T-helper 1 cell treated with Interleukin-12 subunit alpha and Interleukin-12 subunit beta and Interleukin-4 antibody, amounts not matched to agents 30 μg/mL and 1 μg/mL, for 36 hours (primary cell): ENCODE data around the gene CTNNA2.

Experiments
- H3K27ac Mint-ChIP-seq: one replicate; pipeline ENCODE4 v1.8.0; 2021; ENCODE audit warnings: mild to moderate bottlenecking, mixed read lengths
- H3K27me3 Mint-ChIP-seq: one replicate; pipeline ENCODE4 v1.8.0; 2021; ENCODE audit warnings: low read depth, mixed read lengths
- H3K36me3 Mint-ChIP-seq: one replicate; pipeline ENCODE4 v1.8.0; 2021; ENCODE audit warnings: low read depth, mixed read lengths
- H3K4me1 Mint-ChIP-seq: one replicate; pipeline ENCODE4 v1.8.0; 2021; ENCODE audit warnings: low read depth, mixed read lengths
- H3K4me3 Mint-ChIP-seq: one replicate; pipeline ENCODE4 v1.8.0; 2021; ENCODE audit warnings: mild to moderate bottlenecking, moderate library complexity, mixed read lengths
- H3K9me3 Mint-ChIP-seq: one replicate; pipeline ENCODE4 v1.8.0; 2021; ENCODE audit warnings: mixed read lengths

CTNNA2 gene

GRCh38 chr2:80328159-80328571 is 815.3 kb downstream of the CTNNA2 start:
- no peaks in the 10 kb centered on the region for H3K9me3 Mint-ChIP-seq
- no peak overlapping the region for H3K27ac Mint-ChIP-seq
- H3K36me3 Mint-ChIP-seq: no peaks in the 10 kb centered on the region
- H3K4me1 Mint-ChIP-seq: no peaks in the 10 kb centered on the region
- H3K4me3 Mint-ChIP-seq: no peak overlapping the region
- no peaks in the 10 kb centered on the region for H3K27me3 Mint-ChIP-seq

DNA sequence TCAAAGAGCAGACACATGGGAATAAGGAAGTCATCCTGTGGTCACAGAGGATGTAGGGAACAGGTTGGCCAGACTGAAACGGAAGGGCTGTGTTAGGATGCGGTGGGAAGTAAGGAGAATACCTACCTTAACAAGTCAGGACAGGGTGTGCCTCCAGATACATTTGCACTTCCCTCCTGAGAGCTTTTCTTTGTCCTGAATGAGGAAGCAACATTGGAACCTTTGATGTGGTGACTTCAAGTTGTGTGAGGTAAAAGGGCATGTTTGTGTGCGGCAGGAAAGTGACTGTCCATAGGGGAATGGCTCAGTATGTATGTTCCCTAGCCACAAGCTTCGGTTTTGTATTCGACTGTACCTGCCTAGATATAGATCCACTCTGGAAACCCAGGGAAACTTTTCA is 816.6 kb downstream of the CTNNA2 start:
- Mint-ChIP-seq H3K4me1 (no peaks in the 10 kb centered on the region), H3K4me3 (no peak overlapping the region), H3K9me3 (peaks cover 4% of the 10 kb centered on the region), H3K27me3 (no peaks in the 10 kb centered on the region), H3K36me3 (no peaks in the 10 kb centered on the region), H3K27ac (no peak overlapping the region)

DNA sequence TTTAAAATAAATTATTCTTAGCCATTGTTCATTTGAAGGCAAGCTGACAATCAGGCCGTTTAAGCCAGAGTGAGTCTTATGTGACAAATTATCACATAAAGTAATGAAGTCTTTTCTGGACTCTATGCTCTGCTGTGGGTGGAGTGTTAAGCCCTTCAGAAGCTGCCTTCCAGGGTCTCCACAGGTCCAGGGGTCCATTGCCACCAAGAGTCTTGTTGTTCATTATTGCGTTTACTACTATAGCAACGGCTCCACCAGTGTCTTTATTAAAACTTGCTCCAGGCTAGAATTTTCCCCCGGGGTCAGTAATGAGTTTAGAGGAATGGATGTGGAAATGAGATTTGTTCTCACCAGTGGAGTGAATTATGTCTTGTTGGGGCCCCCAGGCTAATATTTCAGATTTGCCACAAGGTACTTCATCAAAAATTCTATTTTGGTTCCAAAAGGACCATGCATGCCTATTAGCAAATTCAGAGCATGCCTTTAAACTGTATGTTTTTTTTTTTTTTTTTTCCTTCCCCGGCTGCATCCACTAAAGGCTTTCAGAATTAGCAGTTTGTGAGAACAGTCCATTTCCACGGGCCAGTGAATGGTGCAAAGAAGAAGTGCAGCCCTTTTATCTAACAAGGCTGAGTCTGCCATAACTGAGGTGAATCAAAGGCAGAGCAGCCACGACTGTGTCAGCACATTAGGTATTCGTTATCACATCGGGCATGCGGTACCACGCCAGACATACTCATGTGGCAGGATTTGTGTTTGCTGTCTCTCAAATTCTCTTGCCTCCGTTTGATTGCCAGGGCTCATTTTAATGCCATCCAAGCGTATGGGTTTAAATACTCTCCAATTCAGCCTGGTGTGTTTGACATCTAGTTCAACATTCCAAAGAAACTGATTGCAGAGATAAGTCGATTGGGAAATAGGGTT is 817.9 kb downstream of the CTNNA2 start:
- Mint-ChIP-seq H3K27me3 (no peaks in the 10 kb centered on the region), H3K4me3 (no peak overlapping the region), H3K4me1 (no peaks in the 10 kb centered on the region), H3K36me3 (no peaks in the 10 kb centered on the region), H3K27ac (no peak overlapping the region), H3K9me3 (peaks cover 9% of the 10 kb centered on the region)

DNA sequence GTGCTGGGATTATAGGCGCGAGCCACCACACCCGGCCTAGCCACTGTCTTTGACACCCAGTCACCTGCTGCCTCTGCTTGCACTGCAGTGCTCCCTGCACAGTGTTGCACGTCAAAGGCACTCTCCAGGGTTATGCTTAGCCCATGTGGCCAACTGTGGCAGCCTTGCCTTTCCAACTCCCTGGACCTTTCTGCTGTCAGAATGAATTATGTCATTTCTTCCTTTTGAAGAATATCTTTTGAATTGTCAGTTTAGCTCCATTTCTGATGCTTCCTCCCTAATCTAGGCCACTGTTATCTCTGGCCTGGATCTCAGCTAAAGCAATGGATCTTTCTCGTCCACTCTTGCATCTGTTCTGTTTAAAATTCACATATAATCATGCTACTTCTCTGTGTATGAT is 821.0 kb downstream of the CTNNA2 start:
- Mint-ChIP-seq H3K9me3 (peaks cover 9% of the 10 kb centered on the region), H3K27ac (no peak overlapping the region), H3K4me3 (no peak overlapping the region), H3K27me3 (no peaks in the 10 kb centered on the region), H3K4me1 (no peaks in the 10 kb centered on the region), H3K36me3 (no peaks in the 10 kb centered on the region)

DNA sequence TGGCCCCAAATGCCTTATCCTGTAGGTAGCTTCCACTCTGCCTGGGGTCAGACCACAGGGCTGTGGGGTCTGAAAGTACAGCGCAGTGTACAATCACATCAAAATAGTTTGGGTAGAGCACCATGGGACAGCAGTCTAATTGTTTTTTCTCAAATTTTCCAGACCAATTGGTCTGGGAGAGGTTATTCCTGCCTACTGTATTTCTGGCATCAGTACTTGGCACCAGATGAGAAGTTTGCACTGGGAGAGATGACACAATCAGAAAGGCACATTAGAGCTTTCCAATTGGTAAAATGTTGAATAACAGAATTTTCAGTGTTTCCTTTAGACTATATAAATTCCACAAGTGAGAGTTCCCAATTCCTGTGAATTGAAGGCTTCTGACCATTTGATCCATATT is 822.6 kb downstream of the CTNNA2 start:
- Mint-ChIP-seq H3K9me3 (peaks cover 9% of the 10 kb centered on the region), H3K36me3 (no peaks in the 10 kb centered on the region), H3K27ac (no peak overlapping the region), H3K4me1 (no peaks in the 10 kb centered on the region), H3K4me3 (no peak overlapping the region), H3K27me3 (no peaks in the 10 kb centered on the region)

GRCh38 chr2:80338794-80339193 is 825.9 kb downstream of the CTNNA2 start:
- H3K36me3 Mint-ChIP-seq: no peaks in the 10 kb centered on the region
- H3K27ac Mint-ChIP-seq: no peak overlapping the region
- peaks cover 12% of the 10 kb centered on the region for H3K9me3 Mint-ChIP-seq
- no peaks in the 10 kb centered on the region for H3K4me1 Mint-ChIP-seq
- H3K4me3 Mint-ChIP-seq: no peak overlapping the region
- H3K27me3 Mint-ChIP-seq: no peaks in the 10 kb centered on the region

GRCh38 chr2:80340022-80340421 is 827.2 kb downstream of the CTNNA2 start:
- H3K27ac Mint-ChIP-seq: no peak overlapping the region
- H3K27me3 Mint-ChIP-seq: no peaks in the 10 kb centered on the region
- H3K4me1 Mint-ChIP-seq: no peaks in the 10 kb centered on the region
- no peak overlapping the region for H3K4me3 Mint-ChIP-seq
- H3K36me3 Mint-ChIP-seq: no peaks in the 10 kb centered on the region
- H3K9me3 Mint-ChIP-seq: peaks cover 7% of the 10 kb centered on the region

DNA sequence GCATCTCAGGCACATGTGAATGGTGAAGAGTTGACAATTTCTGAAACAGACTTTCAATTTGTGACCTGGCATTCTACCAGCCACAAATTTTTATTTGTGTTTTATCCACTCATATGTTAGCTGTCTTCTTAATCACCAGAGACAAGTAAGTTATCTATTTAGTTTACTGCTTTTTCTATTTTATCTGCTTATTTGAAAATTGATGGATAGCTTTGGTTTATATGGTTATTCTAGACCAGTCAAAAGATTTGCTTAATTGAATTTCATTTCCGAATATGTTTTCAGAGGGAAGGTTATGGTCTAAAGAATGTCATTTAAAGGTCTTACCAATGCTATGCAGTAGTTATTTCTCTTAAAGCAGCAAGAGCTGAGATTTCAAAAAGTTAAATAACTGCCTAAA is 835.2 kb downstream of the CTNNA2 start:
- Mint-ChIP-seq H3K27ac (no peak overlapping the region), H3K4me3 (no peak overlapping the region), H3K9me3 (peaks cover 3% of the 10 kb centered on the region), H3K27me3 (no peaks in the 10 kb centered on the region), H3K36me3 (no peaks in the 10 kb centered on the region), H3K4me1 (no peaks in the 10 kb centered on the region)

DNA sequence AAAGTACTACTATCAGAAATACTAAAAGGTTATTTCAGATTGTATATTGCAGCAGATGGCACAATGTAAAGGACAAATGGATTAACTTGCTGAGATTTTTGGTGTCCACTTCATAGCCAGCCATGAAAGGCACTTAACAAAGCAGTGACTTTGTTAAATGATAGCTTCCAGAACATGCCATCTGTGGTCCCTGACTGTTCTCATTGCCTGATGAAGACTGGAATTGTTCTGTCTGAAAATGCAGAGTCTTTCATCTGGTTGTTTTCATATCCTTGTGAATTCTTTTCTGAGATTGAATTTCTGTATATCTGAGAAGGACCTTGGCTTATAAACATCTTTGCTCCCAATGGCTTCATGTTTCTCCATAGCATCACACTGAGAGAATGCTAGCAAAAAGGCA is 836.1 kb downstream of the CTNNA2 start:
- Mint-ChIP-seq H3K27me3 (no peaks in the 10 kb centered on the region), H3K27ac (no peak overlapping the region), H3K4me1 (no peaks in the 10 kb centered on the region), H3K9me3 (peaks cover 3% of the 10 kb centered on the region), H3K36me3 (no peaks in the 10 kb centered on the region), H3K4me3 (no peak overlapping the region)

- peaks cover 3% of the 10 kb centered on the region for H3K9me3 Mint-ChIP-seq
- no peak overlapping the region for H3K27ac Mint-ChIP-seq
- H3K4me3 Mint-ChIP-seq: no peak overlapping the region
- H3K27me3 Mint-ChIP-seq: no peaks in the 10 kb centered on the region
- no peaks in the 10 kb centered on the region for H3K36me3 Mint-ChIP-seq
- no peaks in the 10 kb centered on the region for H3K4me1 Mint-ChIP-seq
These were observed 838.4 kb downstream of the CTNNA2 start for GRCh38 chr2:80351231-80351630.

DNA sequence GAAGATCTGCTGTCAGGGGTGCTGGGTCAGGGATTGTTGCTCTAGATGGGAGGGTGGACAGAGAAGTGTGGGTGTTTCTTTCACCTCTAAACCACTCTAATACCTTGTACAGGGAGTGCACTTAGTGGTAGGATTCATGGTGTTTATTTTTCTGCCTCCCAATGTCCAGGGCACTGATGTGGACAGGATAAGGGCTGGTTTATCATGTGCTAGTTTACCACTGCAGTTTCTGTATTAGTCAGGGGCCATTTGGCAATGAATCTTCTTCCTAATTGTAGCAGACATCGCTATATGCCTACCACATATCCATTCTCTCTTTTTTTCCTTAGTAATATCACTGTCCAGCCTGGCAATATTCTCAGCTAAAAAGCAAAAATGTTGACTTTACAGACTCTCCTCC is 842.0 kb downstream of the CTNNA2 start:
- Mint-ChIP-seq H3K4me3 (no peak overlapping the region), H3K27me3 (no peaks in the 10 kb centered on the region), H3K9me3 (peaks cover 4% of the 10 kb centered on the region), H3K27ac (no peak overlapping the region), H3K36me3 (no peaks in the 10 kb centered on the region), H3K4me1 (no peaks in the 10 kb centered on the region)

- H3K27ac Mint-ChIP-seq: no peak overlapping the region
- no peaks in the 10 kb centered on the region for H3K4me1 Mint-ChIP-seq
These were observed 849.1 kb downstream of the CTNNA2 start for GRCh38 chr2:80361904-80362303.

GRCh38 chr2:80363330-80363729 is 850.5 kb downstream of the CTNNA2 start:
- no peaks in the 10 kb centered on the region for H3K36me3 Mint-ChIP-seq
- no peaks in the 10 kb centered on the region for H3K4me1 Mint-ChIP-seq
- peaks cover 7% of the 10 kb centered on the region for H3K9me3 Mint-ChIP-seq
- no peak overlapping the region for H3K4me3 Mint-ChIP-seq
- no peaks in the 10 kb centered on the region for H3K27me3 Mint-ChIP-seq
- H3K27ac Mint-ChIP-seq: no peak overlapping the region

More at GRCh38 chr2:80361904-80362303, 849.1 kb downstream of the CTNNA2 start:
- no peak overlapping the region for H3K4me3 Mint-ChIP-seq
- H3K9me3 Mint-ChIP-seq: peaks cover 7% of the 10 kb centered on the region
- H3K27me3 Mint-ChIP-seq: no peaks in the 10 kb centered on the region
- H3K36me3 Mint-ChIP-seq: no peaks in the 10 kb centered on the region

DNA sequence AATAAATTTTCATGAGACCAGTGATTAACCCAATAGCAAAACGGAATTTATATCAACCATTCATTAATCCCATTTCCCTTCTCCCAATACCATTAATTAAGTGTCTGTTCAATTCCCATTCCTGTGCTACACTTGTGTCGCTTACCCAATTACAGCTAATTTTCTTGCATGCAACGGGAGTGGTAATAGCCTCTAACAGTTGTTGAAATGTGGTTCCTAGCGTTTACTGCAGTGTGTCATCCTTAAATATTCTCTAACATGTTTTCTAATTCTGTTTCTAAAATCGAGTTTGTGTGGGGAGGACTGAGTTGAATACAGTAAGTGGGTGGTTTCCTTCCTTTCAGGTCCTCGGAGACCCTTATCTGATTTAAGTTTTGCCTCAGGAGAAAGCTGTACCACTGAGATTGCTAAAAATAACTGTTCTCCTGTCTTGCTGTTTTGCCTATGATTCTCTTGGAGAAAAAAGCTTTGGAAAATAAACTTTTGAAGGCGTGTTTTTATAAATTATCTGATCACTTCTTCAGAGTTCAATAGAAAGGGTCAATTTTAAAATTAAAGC is 851.0 kb downstream of the CTNNA2 start:
- H3K9me3 Mint-ChIP-seq: peaks cover 7% of the 10 kb centered on the region
- H3K36me3 Mint-ChIP-seq: no peaks in the 10 kb centered on the region
- no peaks in the 10 kb centered on the region for H3K27me3 Mint-ChIP-seq
- H3K27ac Mint-ChIP-seq: no peak overlapping the region
- no peak overlapping the region for H3K4me3 Mint-ChIP-seq
- H3K4me1 Mint-ChIP-seq: no peaks in the 10 kb centered on the region

DNA sequence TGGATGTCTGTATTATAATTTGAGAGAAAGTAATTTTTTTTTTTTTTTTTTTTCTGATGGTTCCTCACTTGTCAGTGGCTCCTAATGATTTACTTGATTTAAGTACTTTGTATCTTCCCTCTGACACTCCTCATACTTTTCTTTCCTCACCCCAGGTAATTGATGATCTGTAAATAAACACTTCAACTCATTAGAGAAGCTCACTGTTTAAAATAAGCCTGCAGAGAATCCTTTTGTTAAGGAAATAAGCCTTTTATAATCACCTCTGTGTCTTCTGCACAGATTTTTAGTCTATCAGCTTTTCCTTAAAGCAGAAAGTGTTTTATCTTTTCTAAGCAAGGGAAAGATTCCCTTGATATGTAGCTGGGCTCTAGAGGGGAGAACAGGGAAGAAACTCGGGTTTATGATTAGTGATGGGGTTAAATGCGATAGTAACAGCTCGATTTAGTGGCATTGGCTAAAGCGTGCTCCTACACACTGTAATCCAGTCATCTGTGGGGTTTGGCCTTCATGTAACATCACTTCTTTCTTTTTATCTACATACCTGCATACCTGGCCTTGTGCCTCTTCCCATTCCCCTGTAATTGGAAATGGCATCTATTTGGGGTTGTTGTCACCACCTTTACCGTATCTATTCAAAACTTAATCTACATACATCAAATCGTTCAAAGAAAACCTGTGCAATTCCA is 851.8 kb downstream of the CTNNA2 start:
- H3K4me3 Mint-ChIP-seq: no peak overlapping the region
- H3K27me3 Mint-ChIP-seq: no peaks in the 10 kb centered on the region
- H3K36me3 Mint-ChIP-seq: no peaks in the 10 kb centered on the region
- H3K9me3 Mint-ChIP-seq: peaks cover 7% of the 10 kb centered on the region
- no peaks in the 10 kb centered on the region for H3K4me1 Mint-ChIP-seq
- no peak overlapping the region for H3K27ac Mint-ChIP-seq
